Esophagus muscularis mucosa (tissue), 4 donors: ENCODE measurements around the gene CCNG2. TPM values are rescaled to one million over a fixed set of nuclear protein-coding genes. Genes with fewer than 3 reads are reported as not detected.

Source experiments
- DNase-seq: peaks from one replicate; pipeline ENCODE4 v3.0.0-alpha.2; 2017; ENCODE audit errors: extremely low spot score
- H3K27ac ChIP-seq, 4 donors: fragments of 200-600 bp; sonication (generic); replicated peaks in 1 of 4; 1 replicate in 3 of 4; 2 replicates in 1 of 4; pipeline ENCODE4 v1.5.1; 2016 to 2019; ENCODE audit warnings: mild to moderate bottlenecking in 1 of 4
- H3K27me3 ChIP-seq, 4 donors: fragments of 200-600 bp; sonication (generic); one replicate each; pipeline versions ENCODE4 v1.5.1 to v1.6.0; 2016 to 2019
- H3K36me3 ChIP-seq, 4 donors: fragments of 200-600 bp; sonication (generic); one replicate each; pipeline ENCODE4 v1.5.1; 2016 to 2019
- H3K4me1 ChIP-seq, 4 donors: fragments of 200-600 bp; sonication (generic); one replicate each; pipeline ENCODE4 v1.5.1; 2016 to 2019
- H3K4me3 ChIP-seq, 4 donors: fragments of 200-600 bp; sonication (generic); 1 replicate in 2 of 4; 2 replicates in 2 of 4; pipeline ENCODE4 v1.5.1; 2016 to 2019; ENCODE audit warnings: mild to moderate bottlenecking in 4 of 4, moderate library complexity in 1 of 4
- H3K9me3 ChIP-seq, 4 donors: fragments of 200-600 bp; sonication (generic); 1 replicate in 3 of 4; 2 replicates in 1 of 4; pipeline ENCODE4 v1.5.1; 2016 to 2019
- CTCF ChIP-seq, 3 experiments: fragments of 200-600 bp in 2 of 3; fragments of 450-650 bp in 1 of 3; sonication (generic) in 2 of 3; IDR thresholded peaks; one replicate each; pipeline ENCODE4 v1.5.1; 2017 to 2019; ENCODE audit warnings: antibody characterized with exemption in 3 of 3, mild to moderate bottlenecking in 2 of 3, moderate library complexity in 1 of 3
- EP300 ChIP-seq: sonication (generic); formaldehyde crosslinking; IDR thresholded peaks from one replicate; pipeline ENCODE4 v1.6.1; 2017; ENCODE audit warnings: antibody characterized with exemption
- POLR2A ChIP-seq: fragments of 450-650 bp; IDR thresholded peaks from one replicate; pipeline ENCODE4 v1.6.1; 2017; ENCODE audit warnings: antibody characterized with exemption, moderate library complexity, mild to moderate bottlenecking, low read depth
- POLR2AphosphoS5 ChIP-seq, 2 donors: sonication (generic); formaldehyde crosslinking; IDR thresholded peaks; one replicate each; pipeline ENCODE4 v1.6.1; 2017; ENCODE audit warnings: antibody characterized with exemption in 2 of 2
- WGBS: methylation state at CpG from one replicate; pipeline ENCODE4 v1.1.5; 2018; 5-methylcytosine and 5-hydroxymethylcytosine counted together
- intact Hi-C: fragments of 100-400 bp; cut with DNase I; formaldehyde crosslinking; loops from one replicate; pipeline ENCODE4 v1.15.1; 2023
- total RNA-seq, 4 donors: library from RNA; depleted of rRNA; stranded (reverse); fragments of >200 nt; gene quantifications; one replicate each; pipeline versions ENCODE4 v1.1.0 to v1.2.1, GENCODE V29; 2016

Gene CCNG2
- total RNA-seq, 4 donors from 2014 or later = 25.7 to 33.3 (median 26.2) TPM

DNA sequence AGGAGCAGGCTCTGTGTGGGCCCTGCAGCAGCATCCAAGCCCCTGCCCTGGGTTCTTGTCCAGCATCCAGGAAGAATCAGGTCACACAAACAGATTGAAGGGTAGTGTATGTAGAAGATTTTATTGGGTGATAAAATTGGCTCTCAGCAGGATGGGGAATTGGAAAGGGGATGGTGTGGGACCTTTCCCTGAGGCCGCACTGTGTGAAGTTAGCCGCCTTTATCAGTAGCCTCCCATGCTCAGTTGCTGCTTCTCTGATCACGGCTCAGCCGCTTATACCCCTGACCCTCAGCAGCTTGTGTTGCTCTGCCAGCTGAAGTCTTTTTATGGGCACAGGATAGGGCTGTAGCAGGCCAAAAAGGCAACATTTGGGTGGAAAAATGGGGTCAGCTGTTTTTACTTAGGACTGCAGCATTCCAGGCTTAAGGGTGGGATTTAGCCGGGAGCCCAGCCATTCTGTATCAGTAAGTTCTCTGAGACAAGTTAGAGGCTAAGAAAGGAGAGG, 35.2 kb upstream of the CCNG2 start:
- Histone ChIP-seq H3K36me3 (no peaks in the 10 kb centered on the region), H3K4me1 (peaks cover 0 to 3% (median 0%) of the 10 kb centered on the region in 4 donors), H3K27ac (no peak overlapping the region), H3K4me3 (no peak overlapping the region), H3K9me3 (no peaks in the 10 kb centered on the region), H3K27me3 (peaks cover 0 to 7% (median 0%) of the 10 kb centered on the region in 4 donors)
- WGBS = 93% methylated on average over 5 of the region's 5 CpGs
- DNase-seq = no peak
- no peak for TF ChIP-seq POLR2A
- no peak for TF ChIP-seq EP300
- no peak for TF ChIP-seq CTCF (IDR thresholded peaks at IDR 0.05)
- TF ChIP-seq POLR2AphosphoS5 (IDR thresholded peaks at IDR 0.05) = no peak
- intact Hi-C loops = no loop called here

- no peak for TF ChIP-seq POLR2AphosphoS5 (IDR thresholded peaks at IDR 0.05)
- TF ChIP-seq EP300 = no peak
- TF ChIP-seq POLR2A = no peak
- no peak for TF ChIP-seq CTCF (IDR thresholded peaks at IDR 0.05)
- intact Hi-C loops = no loop called here
- WGBS = 77% methylated on average over 4 of the region's 4 CpGs
- Histone ChIP-seq H3K27ac (no peak overlapping the region), H3K4me3 (no peak overlapping the region), H3K4me1 (peaks cover 0 to 3% (median 0%) of the 10 kb centered on the region in 4 donors), H3K36me3 (no peaks in the 10 kb centered on the region), H3K27me3 (peaks cover 0 to 7% (median 0%) of the 10 kb centered on the region in 4 donors), H3K9me3 (no peaks in the 10 kb centered on the region)
- DNase-seq = no peak
Measured at GRCh38 chr4:77122656-77123055, 34.4 kb upstream of the CCNG2 start.

GRCh38 chr4:77123411-77123810, 33.6 kb upstream of the CCNG2 start:
- H3K27me3 ChIP-seq = peaks cover 0 to 7% (median 0%) of the 10 kb centered on the region in 4 donors
- no peaks in the 10 kb centered on the region for H3K9me3 ChIP-seq
- no peak for DNase-seq
- no peak overlapping the region for H3K27ac ChIP-seq
- no peak overlapping the region for H3K4me3 ChIP-seq
- TF ChIP-seq POLR2A (no peak), CTCF (IDR thresholded peaks at IDR 0.05) (no peak), EP300 (no peak), POLR2AphosphoS5 (IDR thresholded peaks at IDR 0.05) (no peak)
- intact Hi-C loops = no loop called here
- no peaks in the 10 kb centered on the region for H3K36me3 ChIP-seq
- 100% methylated on average over 1 of the region's 1 CpG for WGBS
- H3K4me1 ChIP-seq = peaks cover 0 to 3% (median 0%) of the 10 kb centered on the region in 4 donors

GRCh38 chr4:77124576-77124975, 32.4 kb upstream of the CCNG2 start:
- 62% methylated on average over 3 of the region's 3 CpGs for WGBS
- no peaks in the 10 kb centered on the region for H3K9me3 ChIP-seq
- intact Hi-C loops = no loop called here
- H3K27me3 ChIP-seq = peaks cover 0 to 7% (median 0%) of the 10 kb centered on the region in 4 donors
- TF ChIP-seq EP300 (no peak), POLR2AphosphoS5 (IDR thresholded peaks at IDR 0.05) (no peak), POLR2A (no peak), CTCF (IDR thresholded peaks at IDR 0.05) (no peak)
- no peak for DNase-seq
- H3K36me3 ChIP-seq = no peaks in the 10 kb centered on the region
- no peak overlapping the region for H3K27ac ChIP-seq
- peaks cover 0 to 3% (median 0%) of the 10 kb centered on the region in 4 donors for H3K4me1 ChIP-seq
- no peak overlapping the region for H3K4me3 ChIP-seq

DNA sequence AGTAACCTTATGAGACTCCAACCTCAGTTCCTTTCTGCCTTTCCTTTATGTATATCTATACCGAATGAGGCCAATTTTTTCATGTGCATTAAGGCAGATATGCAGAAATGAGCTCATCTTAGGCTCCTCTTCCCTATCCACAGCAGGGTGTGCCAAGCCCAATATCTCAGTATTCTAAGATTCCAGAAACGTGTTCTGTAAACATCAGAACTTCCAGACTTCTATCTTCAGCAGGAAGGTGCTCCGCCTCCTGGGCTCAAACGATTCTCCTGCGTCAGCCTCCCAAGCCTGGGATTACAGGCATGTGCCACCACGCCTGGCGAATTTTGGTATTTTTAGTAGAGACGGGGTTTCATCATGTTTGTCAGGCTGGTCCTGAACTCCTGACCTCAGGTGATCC, 31.0 kb upstream of the CCNG2 start:
- Histone ChIP-seq H3K36me3 (no peaks in the 10 kb centered on the region), H3K27ac (no peak overlapping the region), H3K4me1 (peaks cover 0 to 3% (median 0%) of the 10 kb centered on the region in 4 donors), H3K9me3 (no peaks in the 10 kb centered on the region), H3K4me3 (no peak overlapping the region), H3K27me3 (peaks cover 0 to 7% (median 0%) of the 10 kb centered on the region in 4 donors)
- TF ChIP-seq POLR2AphosphoS5 (IDR thresholded peaks at IDR 0.05) (peak in 1 of 2 donors; percentile 8), CTCF (IDR thresholded peaks at IDR 0.05) (no peak)
- 73% methylated on average over 8 of the region's 8 CpGs for WGBS
- intact Hi-C loops = no loop called here
- DNase-seq = no peak
